Panc1 (cell line): ENCODE measurements around the gene ENGASE. TPM values are rescaled to one million over a fixed set of nuclear protein-coding genes. Genes with fewer than 3 reads are reported as not detected.

Source experiments
- ATAC-seq: fragments of 200-7000 bp; cut with Tn5 transposase; 2 replicates; pipeline ENCODE4 v1.9.1; 2020; ENCODE audit warnings: mild to moderate bottlenecking, moderate library complexity
- BruUV-seq: library from RNA; stranded (reverse); fragments of 400-500 nt; replicated peaks from 2 replicates; lab custom pipeline; 2021; lab: Mats Ljungman, UMichigan
- CTCF ChIA-PET: fragments of 300-600 bp; sonication (Branson Sonifier 250); formaldehyde crosslinking; loops from one replicate; lab custom pipeline; 2022; ENCODE audit warnings: antibody characterized with exemption; lab: Charles Lee
- POLR2A ChIA-PET: fragments of 300-600 bp; sonication (Branson Sonifier 250); formaldehyde crosslinking; loops from one replicate; lab custom pipeline; 2022; ENCODE audit warnings: antibody characterized with exemption; lab: Charles Lee
- DNase-seq: peaks from one replicate; pipeline ENCODE4 v3.0.0-alpha.2; 2010; ENCODE audit warnings: low read depth, low spot score
- H3K27ac ChIP-seq: 2 replicates; pipeline ENCODE4 v1.5.1; 2011; ENCODE audit warnings: mild to moderate bottlenecking, low read length, inconsistent platforms
- H3K27me3 ChIP-seq: fragments of 200-500 bp; sonication (Bioruptor generic); 2 replicates; pipeline ENCODE4 v1.6.0; 2014; ENCODE audit warnings: low read length, inconsistent platforms; ENCODE audit not compliant: control insufficient read depth, insufficient read depth
- H3K36me3 ChIP-seq: fragments of 200-500 bp; sonication (Bioruptor generic); 2 replicates; pipeline ENCODE4 v1.5.1; 2014; ENCODE audit warnings: inconsistent platforms, mild to moderate bottlenecking, low read length, moderate library complexity; ENCODE audit not compliant: control insufficient read depth, insufficient read depth
- H3K4me1 ChIP-seq: 2 replicates; pipeline ENCODE4 v1.5.1; 2011; ENCODE audit warnings: inconsistent platforms, mild to moderate bottlenecking, low read length, moderate library complexity; ENCODE audit not compliant: control insufficient read depth, insufficient read depth
- H3K4me3 ChIP-seq, 2 experiments: 2 replicates each; pipeline ENCODE4 v1.5.1; 2011 to 2012; ENCODE audit warnings: low read depth in 2 of 2, low read length in 2 of 2, mild to moderate bottlenecking in 2 of 2, inconsistent platforms in 1 of 2, moderate library complexity in 1 of 2
- H3K9me3 ChIP-seq: fragments of 200-500 bp; sonication (Bioruptor generic); 2 replicates; pipeline ENCODE4 v1.5.1; 2014; ENCODE audit warnings: low read depth, mild to moderate bottlenecking, inconsistent platforms, low read length, moderate library complexity; ENCODE audit not compliant: control insufficient read depth, insufficient read depth
- POLR2AphosphoS5 ChIP-seq: IDR thresholded peaks from 2 replicates; pipeline ENCODE4 v1.6.1; 2012; ENCODE audit warnings: mild to moderate bottlenecking, low read depth, low read length, moderate library complexity
- REST ChIP-seq, 2 experiments: IDR thresholded peaks; 2 replicates each; pipeline ENCODE4 v1.6.1; 2011 to 2012; ENCODE audit warnings: low read depth in 2 of 2, control low read depth in 1 of 2, low read length in 1 of 2, mild to moderate bottlenecking in 1 of 2, moderate library complexity in 1 of 2; ENCODE audit not compliant: insufficient read depth in 1 of 2
- SIN3A ChIP-seq: IDR thresholded peaks from 2 replicates; pipeline ENCODE4 v1.6.1; 2012; ENCODE audit warnings: low read depth, mild to moderate bottlenecking, low read length, moderate library complexity, borderline replicate concordance; ENCODE audit not compliant: insufficient read depth
- TCF7L2 ChIP-seq: IDR thresholded peaks from 2 replicates; pipeline ENCODE4 v1.6.1; 2011; ENCODE audit warnings: mild to moderate bottlenecking, low read depth, low read length, inconsistent platforms
- in situ Hi-C: cut with HindIII; loops from 2 replicates; pipeline ENCODE4 v1.10.0; 2016; ENCODE audit warnings: low sequenced_read_pairs, low pct_unique_long_range_greater_than_20kb
- intact Hi-C: fragments of 100-400 bp; cut with micrococcal nuclease; formaldehyde crosslinking; loops from one replicate; pipeline ENCODE4 v1.10.0; 2022; ENCODE audit not compliant: unreplicated experiment
- total RNA-seq: library from RNA; stranded (reverse); gene quantifications from one replicate; pipeline ENCODE4 v1.2.1, GENCODE V29; 2021; ENCODE audit not compliant: unreplicated experiment
- TF ChIP-seq, protein P1 (sequence below): fragments of 450-650 bp; IDR thresholded peaks from 2 replicates; pipeline ENCODE4 v1.5.1; 2017; ENCODE audit warnings: mild to moderate bottlenecking

Gene ENGASE
- total RNA-seq, 1 experiment from 2014 or later = 32.3 TPM

- H3K27me3 ChIP-seq = peaks cover 7% of the 10 kb centered on the region
These were observed 40.9 kb downstream of the ENGASE start for GRCh38 chr17:79115487-79115886.

GRCh38 chr17:79116575-79117368 lies 42.1 kb downstream of the ENGASE start:
- no peak overlapping the region for H3K4me3 ChIP-seq
- intact Hi-C loops (no loop called here), in situ Hi-C loops (no loop called here)
- CTCF ChIA-PET = no interaction called here
- POLR2A ChIA-PET = no interaction called here
- ATAC-seq (peak; percentile 26; the same call in 1 of the 2 replicates), DNase-seq (no peak)
- H3K36me3 ChIP-seq = no peaks in the 10 kb centered on the region
- TF ChIP-seq SIN3A (no peak), TCF7L2 (no peak)
- TF ChIP-seq, protein P1, sequence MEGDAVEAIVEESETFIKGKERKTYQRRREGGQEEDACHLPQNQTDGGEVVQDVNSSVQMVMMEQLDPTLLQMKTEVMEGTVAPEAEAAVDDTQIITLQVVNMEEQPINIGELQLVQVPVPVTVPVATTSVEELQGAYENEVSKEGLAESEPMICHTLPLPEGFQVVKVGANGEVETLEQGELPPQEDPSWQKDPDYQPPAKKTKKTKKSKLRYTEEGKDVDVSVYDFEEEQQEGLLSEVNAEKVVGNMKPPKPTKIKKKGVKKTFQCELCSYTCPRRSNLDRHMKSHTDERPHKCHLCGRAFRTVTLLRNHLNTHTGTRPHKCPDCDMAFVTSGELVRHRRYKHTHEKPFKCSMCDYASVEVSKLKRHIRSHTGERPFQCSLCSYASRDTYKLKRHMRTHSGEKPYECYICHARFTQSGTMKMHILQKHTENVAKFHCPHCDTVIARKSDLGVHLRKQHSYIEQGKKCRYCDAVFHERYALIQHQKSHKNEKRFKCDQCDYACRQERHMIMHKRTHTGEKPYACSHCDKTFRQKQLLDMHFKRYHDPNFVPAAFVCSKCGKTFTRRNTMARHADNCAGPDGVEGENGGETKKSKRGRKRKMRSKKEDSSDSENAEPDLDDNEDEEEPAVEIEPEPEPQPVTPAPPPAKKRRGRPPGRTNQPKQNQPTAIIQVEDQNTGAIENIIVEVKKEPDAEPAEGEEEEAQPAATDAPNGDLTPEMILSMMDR = no peak
- H3K27me3 ChIP-seq = peaks cover 7% of the 10 kb centered on the region
- BruUV-seq = no TSS peak
- no peaks in the 10 kb centered on the region for H3K4me1 ChIP-seq
- no peaks in the 10 kb centered on the region for H3K9me3 ChIP-seq
- no peak overlapping the region for H3K27ac ChIP-seq

More at GRCh38 chr17:79115487-79115886, 40.9 kb downstream of the ENGASE start:
- ChIA-PET CTCF (interaction anchor here (0.9 kb wide), 1 partner anchor 276 kb away, joined by 3 read pairs; no protein-coding TSS in a partner anchor), POLR2A (no interaction called here)
- ATAC-seq = no peak
- in situ Hi-C loops (no loop called here), intact Hi-C loops (no loop called here)
- Histone ChIP-seq H3K27ac (no peak overlapping the region), H3K36me3 (no peaks in the 10 kb centered on the region), H3K4me1 (no peaks in the 10 kb centered on the region), H3K4me3 (no peak overlapping the region), H3K9me3 (no peaks in the 10 kb centered on the region)
- TF ChIP-seq SIN3A (no peak), POLR2AphosphoS5 (no peak), TCF7L2 (no peak), REST (IDR thresholded peaks at IDR 0.05; ENCODE audit: insufficient read depth in 1 of 2, low read depth in 2 of 2, low read length in 1 of 2) (no peak)
- TF ChIP-seq, protein P1 = no peak
- DNase-seq = no peak
- no TSS peak for BruUV-seq
